PC-3 (cell line): ENCODE measurements around the gene CAT. TPM values are rescaled to one million over a fixed set of nuclear protein-coding genes. Genes with fewer than 3 reads are reported as not detected.

Experiments used
- ATAC-seq: fragments of 200-7000 bp; cut with Tn5 transposase; 2 replicates; pipeline ENCODE4 v1.9.1; 2020; ENCODE audit warnings: mild to moderate bottlenecking, moderate library complexity
- Bru-seq: library from RNA; stranded (reverse); fragments of 400-500 nt; gene quantifications from one replicate; lab custom pipeline; 2021; lab: Mats Ljungman, UMichigan
- BruChase-seq, 2 experiments: library from RNA; stranded (reverse); fragments of 400-500 nt; gene quantifications; one replicate each; lab custom pipeline; 2021; lab: Mats Ljungman, UMichigan
- BruUV-seq: library from RNA; stranded (reverse); fragments of 400-500 nt; replicated peaks from 2 replicates; lab custom pipeline; 2021; lab: Mats Ljungman, UMichigan
- CTCF ChIA-PET: fragments of 300-600 bp; sonication (Branson Sonifier 250); formaldehyde crosslinking; loops from one replicate; lab custom pipeline; 2022; ENCODE audit warnings: antibody characterized with exemption; lab: Charles Lee
- POLR2A ChIA-PET: fragments of 300-600 bp; sonication (Branson Sonifier 250); formaldehyde crosslinking; loops from one replicate; lab custom pipeline; 2022; ENCODE audit warnings: antibody characterized with exemption; ENCODE audit not compliant: unreplicated experiment; lab: Charles Lee
- DNase-seq: peaks from one replicate; pipeline ENCODE4 v3.0.0-alpha.2; 2015
- H2AFZ ChIP-seq: fragments of 300-600 bp; sonication (generic); 2 replicates; pipeline ENCODE4 v1.6.0; 2016; ENCODE audit warnings: antibody characterized with exemption, low read length
- H3F3A ChIP-seq: fragments of 300-600 bp; sonication (generic); one replicate; pipeline ENCODE4 v1.6.0; 2017; ENCODE audit warnings: antibody characterized with exemption, low read length, control low read depth, mild to moderate bottlenecking; ENCODE audit not compliant: unreplicated experiment
- H3K27ac ChIP-seq: fragments of 300-600 bp; sonication (generic); 2 replicates; pipeline ENCODE4 v1.5.1; 2016; ENCODE audit warnings: mild to moderate bottlenecking, low read length
- H3K27me3 ChIP-seq: fragments of 300-600 bp; sonication (generic); 2 replicates; pipeline ENCODE4 v1.6.1; 2016; ENCODE audit warnings: low read length, mixed read lengths
- H3K36me3 ChIP-seq: fragments of 300-600 bp; sonication (generic); 2 replicates; pipeline ENCODE4 v1.6.1; 2016; ENCODE audit warnings: low read depth, mixed run types, low read length, mixed read lengths
- H3K4me1 ChIP-seq: fragments of 300-600 bp; sonication (generic); 2 replicates; pipeline ENCODE4 v1.5.1; 2016; ENCODE audit warnings: low read length; ENCODE audit not compliant: insufficient read depth
- H3K4me2 ChIP-seq: fragments of 300-600 bp; sonication (generic); 2 replicates; pipeline ENCODE4 v1.6.0; 2016; ENCODE audit warnings: low read length
- H3K4me3 ChIP-seq: fragments of 300-600 bp; sonication (generic); 2 replicates; pipeline ENCODE4 v1.5.1; 2016; ENCODE audit warnings: mild to moderate bottlenecking, low read length, mixed read lengths
- H3K79me2 ChIP-seq: fragments of 300-600 bp; sonication (generic); 2 replicates; pipeline ENCODE4 v1.6.1; 2017; ENCODE audit warnings: low read length, mixed read lengths
- H3K9ac ChIP-seq: fragments of 300-600 bp; sonication (generic); 2 replicates; pipeline ENCODE4 v1.6.0; 2016; ENCODE audit warnings: mild to moderate bottlenecking, low read length
- H3K9me2 ChIP-seq: fragments of 300-600 bp; sonication (generic); replicated peaks from 2 replicates; pipeline ENCODE4 v1.6.1; 2016; ENCODE audit warnings: mixed run types, low read length, mixed read lengths
- H3K9me3 ChIP-seq: fragments of 300-600 bp; sonication (generic); 2 replicates; pipeline ENCODE4 v1.6.1; 2016; ENCODE audit warnings: low read length, mixed read lengths
- H4K20me1 ChIP-seq: fragments of 300-600 bp; sonication (generic); 2 replicates; pipeline ENCODE4 v1.6.1; 2016; ENCODE audit warnings: low read length, mixed read lengths
- EZH2 ChIP-seq: fragments of 300-600 bp; sonication (generic); IDR thresholded peaks from one replicate; pipeline ENCODE4 v1.6.1; 2017; ENCODE audit warnings: antibody characterized with exemption, mild to moderate bottlenecking, low read length; ENCODE audit not compliant: unreplicated experiment
- EZH2phosphoT487 ChIP-seq: fragments of 300-600 bp; sonication (generic); IDR thresholded peaks from 2 replicates; pipeline ENCODE4 v1.6.1; 2018; ENCODE audit warnings: mild to moderate bottlenecking, antibody characterized with exemption, low read length, borderline replicate concordance
- intact Hi-C: fragments of 100-400 bp; cut with micrococcal nuclease; formaldehyde crosslinking; loops from 2 replicates; pipeline ENCODE4 v1.9.0; 2023
- long read RNA-seq: library from polyadenylated mRNA; unstranded; transcript quantifications from one replicate; pipeline ENCODE4 v2.0.0, GENCODE V29; 2021; ENCODE audit not compliant: unreplicated experiment
- total RNA-seq: library from RNA; depleted of rRNA; stranded (reverse); fragments of >200 nt; gene quantifications from 2 replicates; pipeline ENCODE4 v1.2.3, GENCODE V29; 2014; rRNA removed
- TF ChIP-seq, protein P1 (sequence below): fragments of 300-600 bp; sonication (generic); conservative IDR thresholded peaks from 2 replicates; pipeline ENCODE4 v1.5.1; 2017; ENCODE audit warnings: antibody characterized with exemption, low read depth, mild to moderate bottlenecking, low read length

CAT gene
- 46.6 and 50.5 TPM in 2 replicates for total RNA-seq
- Bru-seq, nascent RNA = percentile 82 among the genes with signal in this experiment
- BruChase-seq, experiment 1, labeled RNA remaining after a 6-hour chase = percentile 73 among the genes with signal in this experiment
- BruChase-seq, experiment 2, labeled RNA remaining after a 2-hour chase = percentile 80 among the genes with signal in this experiment
- long read RNA-seq, transcript CAT-201 (13 exons, 2,302 nt) = major isoform, 96 of 120 reads
- long read RNA-seq, partial matches to known transcripts = 16 of 120 reads
- long read RNA-seq, other reads (novel, unspliced or antisense) = 6 of 120 reads

- H3K27ac ChIP-seq = peak within 1 kb of the TSS; percentile 53
- H3K4me1 ChIP-seq = peaks cover 27% of the 10 kb centered on the region
- intact Hi-C loops = loop anchor here (1.0 kb wide), 1 partner anchor 68 kb away; no protein-coding TSS in a partner anchor
- H3K9ac ChIP-seq = peak within 1 kb of the TSS; percentile 87
- no peaks in the 10 kb centered on the region for H3K9me2 ChIP-seq
- H2AFZ ChIP-seq = peak within 1 kb of the TSS; percentile 88
- H3K36me3 ChIP-seq = no peaks in the 10 kb centered on the region
- no TSS peak for BruUV-seq
- no peaks in the 10 kb centered on the region for H3F3A ChIP-seq
- peak within 1 kb of the TSS; percentile 89 for H3K4me3 ChIP-seq
- no peaks in the 10 kb centered on the region for H3K27me3 ChIP-seq
- H4K20me1 ChIP-seq = 0 out of 2 replicates have a peak, but pooled peaks cover 4% of the 10 kb centered on the region
- ATAC-seq = peak; percentile 98
- peak; percentile 96 for DNase-seq
- TF ChIP-seq EZH2phosphoT487 = no peak
- TF ChIP-seq EZH2 = no peak
- TF ChIP-seq, protein P1, sequence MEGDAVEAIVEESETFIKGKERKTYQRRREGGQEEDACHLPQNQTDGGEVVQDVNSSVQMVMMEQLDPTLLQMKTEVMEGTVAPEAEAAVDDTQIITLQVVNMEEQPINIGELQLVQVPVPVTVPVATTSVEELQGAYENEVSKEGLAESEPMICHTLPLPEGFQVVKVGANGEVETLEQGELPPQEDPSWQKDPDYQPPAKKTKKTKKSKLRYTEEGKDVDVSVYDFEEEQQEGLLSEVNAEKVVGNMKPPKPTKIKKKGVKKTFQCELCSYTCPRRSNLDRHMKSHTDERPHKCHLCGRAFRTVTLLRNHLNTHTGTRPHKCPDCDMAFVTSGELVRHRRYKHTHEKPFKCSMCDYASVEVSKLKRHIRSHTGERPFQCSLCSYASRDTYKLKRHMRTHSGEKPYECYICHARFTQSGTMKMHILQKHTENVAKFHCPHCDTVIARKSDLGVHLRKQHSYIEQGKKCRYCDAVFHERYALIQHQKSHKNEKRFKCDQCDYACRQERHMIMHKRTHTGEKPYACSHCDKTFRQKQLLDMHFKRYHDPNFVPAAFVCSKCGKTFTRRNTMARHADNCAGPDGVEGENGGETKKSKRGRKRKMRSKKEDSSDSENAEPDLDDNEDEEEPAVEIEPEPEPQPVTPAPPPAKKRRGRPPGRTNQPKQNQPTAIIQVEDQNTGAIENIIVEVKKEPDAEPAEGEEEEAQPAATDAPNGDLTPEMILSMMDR = no peak
- POLR2A ChIA-PET = interaction anchor here (0.6 kb wide), 2 partner anchors 7 to 309 kb away, joined by 3 to 6 read pairs; no protein-coding TSS in a partner anchor
- CTCF ChIA-PET = interaction anchor here (0.6 kb wide), 1 partner anchor 306 kb away, joined by 3 read pairs; no protein-coding TSS in a partner anchor
- H3K4me2 ChIP-seq = peak within 1 kb of the TSS; percentile 86
- H3K79me2 ChIP-seq = peaks cover 45% of the 10 kb centered on the region
- H3K9me3 ChIP-seq = no peaks in the 10 kb centered on the region
Measured at GRCh38 chr11:34438529-34439507, at the start of gene CAT. TSS of gene CAT (plus strand) at chr11:34438934. CDS start at chr11:34439014, 80 bp downstream.

GRCh38 chr11:34394771-34395300 lies 43.9 kb upstream of the CAT start:
- no peak overlapping the region; the same call in 1 of the 2 replicates for H3K27ac ChIP-seq

More at GRCh38 chr11:34394771-34395300, 43.9 kb upstream of the CAT start:
- ChIA-PET POLR2A (no interaction called here), CTCF (no interaction called here)
- DNase-seq (no peak), ATAC-seq (no peak)
- Histone ChIP-seq H3K4me1 (peaks cover 30% of the 10 kb centered on the region), H3K36me3 (no peaks in the 10 kb centered on the region), H3K9me2 (no peaks in the 10 kb centered on the region), H3K4me2 (no peak overlapping the region), H3K4me3 (no peak overlapping the region), H2AFZ (peak overlapping the region; percentile 45), H3K9me3 (no peaks in the 10 kb centered on the region), H4K20me1 (no peaks in the 10 kb centered on the region), H3K27me3 (no peaks in the 10 kb centered on the region), H3K79me2 (no peaks in the 10 kb centered on the region), H3F3A (no peaks in the 10 kb centered on the region), H3K9ac (no peak overlapping the region)
- no TSS peak for BruUV-seq
- intact Hi-C loops = no loop called here
- TF ChIP-seq EZH2 (no peak), EZH2phosphoT487 (no peak)
- TF ChIP-seq, protein P1 = no peak
